HL-60 (cell line): ENCODE measurements around the gene CFAP299.

Source experiments
- DNase-seq, 2 experiments: peaks; one replicate each; pipeline ENCODE4 v3.0.0-alpha.2; 2010 to 2020; ENCODE audit warnings: low read depth in 1 of 2, low spot score in 1 of 2
- H3K27ac ChIP-seq: fragments of 250-450 bp; sonication (Bioruptor Pico); replicated peaks from 2 replicates; pipeline ENCODE4 v1.5.1; 2020; ENCODE audit warnings: mild to moderate bottlenecking, moderate library complexity
- H3K27me3 ChIP-seq: fragments of 250-450 bp; sonication (Bioruptor Pico); 2 replicates; pipeline ENCODE4 v1.5.1; 2021; ENCODE audit warnings: mild to moderate bottlenecking, moderate library complexity; ENCODE audit not compliant: insufficient read depth, poor library complexity, severe bottlenecking
- H3K4me3 ChIP-seq: replicated peaks from 2 replicates; pipeline ENCODE4 v1.5.1; 2011; ENCODE audit warnings: mild to moderate bottlenecking, control low read depth, low read length; ENCODE audit not compliant: insufficient read depth
- CTCF ChIP-seq: IDR thresholded peaks from one replicate; pipeline ENCODE4 v1.5.1; 2011; ENCODE audit warnings: low read length, control low read depth, inconsistent platforms; ENCODE audit not compliant: insufficient read depth
- GABPA ChIP-seq: IDR thresholded peaks from 2 replicates; pipeline ENCODE4 v1.6.1; 2012; ENCODE audit warnings: low read depth
- POLR2AphosphoS5 ChIP-seq: IDR thresholded peaks from 2 replicates; pipeline ENCODE4 v1.6.1; 2012; ENCODE audit warnings: low read depth
- REST ChIP-seq: IDR thresholded peaks from 2 replicates; pipeline ENCODE4 v1.6.1; 2012; ENCODE audit warnings: low read depth; ENCODE audit not compliant: insufficient replicate concordance
- SPI1 ChIP-seq: IDR thresholded peaks from 2 replicates; pipeline ENCODE4 v1.6.1; 2012; ENCODE audit warnings: low read depth, mild to moderate bottlenecking, borderline replicate concordance

Gene CFAP299

GRCh38 chr4:80611678-80611979, 276.1 kb downstream of the CFAP299 start:
- no peak for TF ChIP-seq REST
- no peak for TF ChIP-seq POLR2AphosphoS5
- no peak for TF ChIP-seq CTCF
- no peak overlapping the region for H3K27ac ChIP-seq
- no peak overlapping the region for H3K4me3 ChIP-seq
- H3K27me3 ChIP-seq = no peaks in the 10 kb centered on the region
- no peak for DNase-seq

GRCh38 chr4:80613470-80613869, 277.9 kb downstream of the CFAP299 start:
- DNase-seq = no peak
- Histone ChIP-seq H3K27me3 (no peaks in the 10 kb centered on the region), H3K27ac (no peak overlapping the region), H3K4me3 (no peak overlapping the region)
- no peak for TF ChIP-seq SPI1
- TF ChIP-seq REST = no peak
- TF ChIP-seq GABPA = no peak

- Histone ChIP-seq H3K27ac (no peak overlapping the region), H3K4me3 (no peak overlapping the region), H3K27me3 (no peaks in the 10 kb centered on the region)
- TF ChIP-seq CTCF (no peak), POLR2AphosphoS5 (no peak), REST (no peak), GABPA (no peak)
- no peak for DNase-seq
These were observed 278.8 kb downstream of the CFAP299 start for GRCh38 chr4:80614319-80614718.

GRCh38 chr4:80615099-80615498, 279.6 kb downstream of the CFAP299 start:
- no peaks in the 10 kb centered on the region for H3K27me3 ChIP-seq
- no peak overlapping the region for H3K27ac ChIP-seq
- no peak overlapping the region for H3K4me3 ChIP-seq
- DNase-seq = no peak
- TF ChIP-seq CTCF = no peak
